Measurements from ENCODE around the gene SNTG2. TPM values are rescaled to one million over a fixed set of nuclear protein-coding genes. Genes with fewer than 3 reads are reported as not detected.
"Not testable (repeated sequence)": the region's sequence is repeated elsewhere in the genome, so short reads cannot be mapped to it uniquely, and the experiment has no call there.

SNTG2 gene
- total and polyA plus RNA-seq, 10 of the 15 experiments (the other 5 are each of a cell fraction or from before 2014, with no cell fraction given): not detected

DNA sequence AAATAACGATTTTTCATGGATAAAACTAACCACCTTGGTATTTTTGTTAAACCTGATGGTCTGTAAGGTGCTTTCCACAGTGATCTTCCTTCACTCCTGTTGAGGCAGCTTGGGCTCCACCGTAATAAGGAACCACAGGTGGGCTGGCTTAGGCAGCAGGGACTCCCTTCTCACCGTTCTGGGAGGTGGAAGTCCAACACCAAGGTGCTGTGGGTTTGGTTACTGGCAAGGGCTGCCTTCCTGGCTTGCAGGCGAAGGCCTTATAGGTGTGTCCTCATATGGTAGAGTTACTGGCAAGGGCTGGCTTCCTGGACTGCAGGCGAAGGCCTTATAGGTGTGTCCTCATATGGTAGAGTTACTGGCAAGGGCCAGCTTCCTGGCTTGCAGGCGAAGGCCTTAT is 143.0 kb downstream of the SNTG2 start:
- H3K4me2 ChIP-seq (ENCODE audit: control insufficient read depth, insufficient read depth): not testable (repeated sequence)
- WGBS (ENCODE audit: insufficient coverage, insufficient replicate concordance, low lambda C conversion rate, missing lambda C conversion rate): 0% methylated on average over 4 of the region's 6 CpGs

DNA sequence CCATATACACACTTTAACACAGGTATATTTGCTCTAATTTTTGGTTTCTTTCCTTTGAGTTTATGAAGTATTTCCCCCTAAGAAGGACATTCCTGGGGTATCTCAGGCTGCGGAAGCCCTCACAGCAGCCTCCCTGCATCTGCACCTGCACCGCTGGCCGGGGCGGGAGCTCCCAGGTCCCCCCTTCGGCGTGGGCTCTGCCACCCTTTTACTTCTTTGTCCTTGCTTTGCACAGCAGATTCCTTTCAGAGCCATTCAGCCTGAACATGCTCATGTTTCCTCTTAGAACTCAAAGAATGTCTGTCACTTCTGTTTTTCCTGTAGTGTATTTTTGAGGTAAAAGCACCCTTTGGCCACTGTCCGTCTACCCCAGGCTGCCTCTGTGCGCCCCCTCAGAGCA is 146.5 kb downstream of the SNTG2 start:
- in situ Hi-C loops (cut with MboI): no loop called here
- H3K27ac ChIP-seq (ENCODE audit: control insufficient read depth, insufficient read depth): no peak overlapping the region
- H3K9ac ChIP-seq (ENCODE audit: control insufficient read depth, insufficient read depth, low read length): no peak overlapping the region
- no peaks in the 10 kb centered on the region for H3K9me3 ChIP-seq (replicated peaks; ENCODE audit: control insufficient read depth, insufficient read depth, low read length)
- H4K20me1 ChIP-seq (ENCODE audit: control insufficient read depth, insufficient read depth): no peaks in the 10 kb centered on the region
- H3K36me3 ChIP-seq (ENCODE audit: control insufficient read depth in 2 of 2, insufficient read depth in 2 of 2, low read length in 1 of 2): no peaks in the 10 kb centered on the region
- intact Hi-C loops (cut with micrococcal nuclease; ENCODE audit: unreplicated experiment): no loop called here
- H3K4me3 ChIP-seq: no peak overlapping the region
- BruUV-seq (replicated peaks): no TSS peak
- no peak overlapping the region for H3K4me2 ChIP-seq (ENCODE audit: control insufficient read depth, insufficient read depth)
- RAD21 ChIA-PET (ENCODE audit: unreplicated experiment): no interaction called here
- WGBS (ENCODE audit: insufficient coverage, insufficient replicate concordance, low lambda C conversion rate, missing lambda C conversion rate): 31% methylated on average over 8 of the region's 8 CpGs
- H2AFZ ChIP-seq (ENCODE audit: control insufficient read depth, low read depth, low read length): no peak overlapping the region
- no peaks in the 10 kb centered on the region for H3K79me2 ChIP-seq (ENCODE audit: control insufficient read depth, insufficient read depth, low read length)
- SMC1A ChIA-PET (ENCODE audit: uncharacterized antibody, unreplicated experiment): no interaction called here
- no peaks in the 10 kb centered on the region for H3K4me1 ChIP-seq (ENCODE audit: control insufficient read depth, insufficient read depth, low read length)
- no peak for DNase-seq (ENCODE audit: low read depth, low spot score)
- POLR2A ChIA-PET: no interaction called here
- H3K27me3 ChIP-seq (replicated peaks in 1 of 2; ENCODE audit: control insufficient read depth in 2 of 2, insufficient read depth in 2 of 2, low read length in 1 of 2): no peaks in the 10 kb centered on the region
- FAIRE-seq: no peak
- CTCF ChIA-PET: no interaction called here
- ATAC-seq: no peak
- TF ChIP-seq HDAC2 (IDR thresholded peaks at IDR 0.05): no peak
- TF ChIP-seq, protein P1, sequence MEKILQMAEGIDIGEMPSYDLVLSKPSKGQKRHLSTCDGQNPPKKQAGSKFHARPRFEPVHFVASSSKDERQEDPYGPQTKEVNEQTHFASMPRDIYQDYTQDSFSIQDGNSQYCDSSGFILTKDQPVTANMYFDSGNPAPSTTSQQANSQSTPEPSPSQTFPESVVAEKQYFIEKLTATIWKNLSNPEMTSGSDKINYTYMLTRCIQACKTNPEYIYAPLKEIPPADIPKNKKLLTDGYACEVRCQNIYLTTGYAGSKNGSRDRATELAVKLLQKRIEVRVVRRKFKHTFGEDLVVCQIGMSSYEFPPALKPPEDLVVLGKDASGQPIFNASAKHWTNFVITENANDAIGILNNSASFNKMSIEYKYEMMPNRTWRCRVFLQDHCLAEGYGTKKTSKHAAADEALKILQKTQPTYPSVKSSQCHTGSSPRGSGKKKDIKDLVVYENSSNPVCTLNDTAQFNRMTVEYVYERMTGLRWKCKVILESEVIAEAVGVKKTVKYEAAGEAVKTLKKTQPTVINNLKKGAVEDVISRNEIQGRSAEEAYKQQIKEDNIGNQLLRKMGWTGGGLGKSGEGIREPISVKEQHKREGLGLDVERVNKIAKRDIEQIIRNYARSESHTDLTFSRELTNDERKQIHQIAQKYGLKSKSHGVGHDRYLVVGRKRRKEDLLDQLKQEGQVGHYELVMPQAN (conservative IDR thresholded peaks at IDR 0.05): no peak
- TF ChIP-seq SMC3 (IDR thresholded peaks at IDR 0.05; ENCODE audit: borderline replicate concordance, low read length): no peak
- TF ChIP-seq, protein P2, sequence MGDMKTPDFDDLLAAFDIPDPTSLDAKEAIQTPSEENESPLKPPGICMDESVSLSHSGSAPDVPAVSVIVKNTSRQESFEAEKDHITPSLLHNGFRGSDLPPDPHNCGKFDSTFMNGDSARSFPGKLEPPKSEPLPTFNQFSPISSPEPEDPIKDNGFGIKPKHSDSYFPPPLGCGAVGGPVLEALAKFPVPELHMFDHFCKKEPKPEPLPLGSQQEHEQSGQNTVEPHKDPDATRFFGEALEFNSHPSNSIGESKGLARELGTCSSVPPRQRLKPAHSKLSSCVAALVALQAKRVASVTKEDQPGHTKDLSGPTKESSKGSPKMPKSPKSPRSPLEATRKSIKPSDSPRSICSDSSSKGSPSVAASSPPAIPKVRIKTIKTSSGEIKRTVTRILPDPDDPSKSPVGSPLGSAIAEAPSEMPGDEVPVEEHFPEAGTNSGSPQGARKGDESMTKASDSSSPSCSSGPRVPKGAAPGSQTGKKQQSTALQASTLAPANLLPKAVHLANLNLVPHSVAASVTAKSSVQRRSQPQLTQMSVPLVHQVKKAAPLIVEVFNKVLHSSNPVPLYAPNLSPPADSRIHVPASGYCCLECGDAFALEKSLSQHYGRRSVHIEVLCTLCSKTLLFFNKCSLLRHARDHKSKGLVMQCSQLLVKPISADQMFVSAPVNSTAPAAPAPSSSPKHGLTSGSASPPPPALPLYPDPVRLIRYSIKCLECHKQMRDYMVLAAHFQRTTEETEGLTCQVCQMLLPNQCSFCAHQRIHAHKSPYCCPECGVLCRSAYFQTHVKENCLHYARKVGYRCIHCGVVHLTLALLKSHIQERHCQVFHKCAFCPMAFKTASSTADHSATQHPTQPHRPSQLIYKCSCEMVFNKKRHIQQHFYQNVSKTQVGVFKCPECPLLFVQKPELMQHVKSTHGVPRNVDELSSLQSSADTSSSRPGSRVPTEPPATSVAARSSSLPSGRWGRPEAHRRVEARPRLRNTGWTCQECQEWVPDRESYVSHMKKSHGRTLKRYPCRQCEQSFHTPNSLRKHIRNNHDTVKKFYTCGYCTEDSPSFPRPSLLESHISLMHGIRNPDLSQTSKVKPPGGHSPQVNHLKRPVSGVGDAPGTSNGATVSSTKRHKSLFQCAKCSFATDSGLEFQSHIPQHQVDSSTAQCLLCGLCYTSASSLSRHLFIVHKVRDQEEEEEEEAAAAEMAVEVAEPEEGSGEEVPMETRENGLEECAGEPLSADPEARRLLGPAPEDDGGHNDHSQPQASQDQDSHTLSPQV (IDR thresholded peaks at IDR 0.05): no peak
- no peak for TF ChIP-seq CBX3 (IDR thresholded peaks at IDR 0.05; ENCODE audit: borderline replicate concordance, low read depth)
- TF ChIP-seq, protein P3, sequence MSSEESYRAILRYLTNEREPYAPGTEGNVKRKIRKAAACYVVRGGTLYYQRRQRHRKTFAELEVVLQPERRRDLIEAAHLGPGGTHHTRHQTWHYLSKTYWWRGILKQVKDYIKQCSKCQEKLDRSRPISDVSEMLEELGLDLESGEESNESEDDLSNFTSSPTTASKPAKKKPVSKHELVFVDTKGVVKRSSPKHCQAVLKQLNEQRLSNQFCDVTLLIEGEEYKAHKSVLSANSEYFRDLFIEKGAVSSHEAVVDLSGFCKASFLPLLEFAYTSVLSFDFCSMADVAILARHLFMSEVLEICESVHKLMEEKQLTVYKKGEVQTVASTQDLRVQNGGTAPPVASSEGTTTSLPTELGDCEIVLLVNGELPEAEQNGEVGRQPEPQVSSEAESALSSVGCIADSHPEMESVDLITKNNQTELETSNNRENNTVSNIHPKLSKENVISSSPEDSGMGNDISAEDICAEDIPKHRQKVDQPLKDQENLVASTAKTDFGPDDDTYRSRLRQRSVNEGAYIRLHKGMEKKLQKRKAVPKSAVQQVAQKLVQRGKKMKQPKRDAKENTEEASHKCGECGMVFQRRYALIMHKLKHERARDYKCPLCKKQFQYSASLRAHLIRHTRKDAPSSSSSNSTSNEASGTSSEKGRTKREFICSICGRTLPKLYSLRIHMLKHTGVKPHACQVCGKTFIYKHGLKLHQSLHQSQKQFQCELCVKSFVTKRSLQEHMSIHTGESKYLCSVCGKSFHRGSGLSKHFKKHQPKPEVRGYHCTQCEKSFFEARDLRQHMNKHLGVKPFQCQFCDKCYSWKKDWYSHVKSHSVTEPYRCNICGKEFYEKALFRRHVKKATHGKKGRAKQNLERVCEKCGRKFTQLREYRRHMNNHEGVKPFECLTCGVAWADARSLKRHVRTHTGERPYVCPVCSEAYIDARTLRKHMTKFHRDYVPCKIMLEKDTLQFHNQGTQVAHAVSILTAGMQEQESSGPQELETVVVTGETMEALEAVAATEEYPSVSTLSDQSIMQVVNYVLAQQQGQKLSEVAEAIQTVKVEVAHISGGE (CRISPR knock-in tag; IDR thresholded peaks at IDR 0.05): no peak
- no peak for TF ChIP-seq BHLHE40 (IDR thresholded peaks at IDR 0.05; ENCODE audit: borderline replicate concordance in 1 of 2, low read depth in 2 of 2, low read length in 1 of 2)
- no peak for TF ChIP-seq YBX1 (IDR thresholded peaks at IDR 0.05)

More for the DNA sequence above, 143.0 kb downstream of the SNTG2 start:
- in situ Hi-C loops (cut with MboI); H3K9ac ChIP-seq (ENCODE audit: control insufficient read depth, insufficient read depth, low read length); RAD21 ChIA-PET (ENCODE audit: unreplicated experiment); ATAC-seq; H4K20me1 ChIP-seq (ENCODE audit: control insufficient read depth, insufficient read depth); DNase-seq (ENCODE audit: low read depth, low spot score); H3K27ac ChIP-seq (ENCODE audit: control insufficient read depth, insufficient read depth); POLR2A ChIA-PET; H3K27me3 ChIP-seq (replicated peaks in 1 of 2; ENCODE audit: control insufficient read depth in 2 of 2, insufficient read depth in 2 of 2, low read length in 1 of 2); SMC1A ChIA-PET (ENCODE audit: uncharacterized antibody, unreplicated experiment); H3K4me1 ChIP-seq (ENCODE audit: control insufficient read depth, insufficient read depth, low read length); H3K9me3 ChIP-seq (replicated peaks; ENCODE audit: control insufficient read depth, insufficient read depth, low read length); CTCF ChIA-PET; H3K79me2 ChIP-seq (ENCODE audit: control insufficient read depth, insufficient read depth, low read length); BruUV-seq (replicated peaks); H2AFZ ChIP-seq (ENCODE audit: control insufficient read depth, low read depth, low read length); intact Hi-C loops (cut with micrococcal nuclease; ENCODE audit: unreplicated experiment); FAIRE-seq; H3K36me3 ChIP-seq (ENCODE audit: control insufficient read depth in 2 of 2, insufficient read depth in 2 of 2, low read length in 1 of 2); H3K4me3 ChIP-seq: not testable (repeated sequence)
